Skin epidermis (tissue), 12 donors: ENCODE results near the gene INAFM1.
"Not testable (repeated sequence)": the region's sequence is repeated elsewhere in the genome, so short reads cannot be mapped to it uniquely, and the experiment has no call there.

Experiments used
- H3K27ac ChIP-seq, 21 experiments: fragments of 200-600 bp; sonication (generic) in 11 of 21; one replicate each; pipeline ENCODE4 v1.5.0; 2020; ENCODE audit warnings: mild to moderate bottlenecking in 3 of 21, inconsistent platforms in 2 of 21, moderate library complexity in 2 of 21
- H3K4me3 ChIP-seq, 7 experiments: fragments of 200-600 bp; sonication (generic) in 2 of 7; one replicate each; pipeline ENCODE4 v1.5.0; 2020; ENCODE audit warnings: inconsistent platforms in 2 of 7, mild to moderate bottlenecking in 2 of 7, moderate library complexity in 1 of 7

INAFM1 gene

DNA sequence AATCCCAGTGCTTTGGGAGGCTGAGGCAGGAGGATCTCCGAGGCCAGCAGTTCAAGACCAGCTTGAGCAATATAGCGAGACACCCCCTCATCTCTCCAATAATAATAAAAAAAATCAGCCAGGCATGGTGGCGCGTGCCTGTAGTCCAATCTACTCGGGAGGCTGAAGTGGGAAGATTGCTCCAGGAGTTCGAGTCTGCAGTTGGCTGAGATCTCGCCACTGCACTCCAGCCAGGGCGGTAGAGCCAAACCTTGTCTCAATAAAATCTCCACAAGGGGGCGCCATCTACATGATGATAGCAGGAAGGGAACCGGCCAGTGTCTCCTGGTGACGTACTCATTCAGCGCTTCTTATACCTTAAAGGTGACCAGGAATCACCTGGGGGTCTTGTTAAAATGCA, 21.4 kb downstream of the INAFM1 start:
- H3K4me3 ChIP-seq, result no peak overlapping the region
- H3K27ac ChIP-seq, result no peak overlapping the region

GRCh38 chr19:47300867-47301266, 26.2 kb downstream of the INAFM1 start:
- not testable (repeated sequence) for H3K4me3 ChIP-seq, H3K27ac ChIP-seq

DNA sequence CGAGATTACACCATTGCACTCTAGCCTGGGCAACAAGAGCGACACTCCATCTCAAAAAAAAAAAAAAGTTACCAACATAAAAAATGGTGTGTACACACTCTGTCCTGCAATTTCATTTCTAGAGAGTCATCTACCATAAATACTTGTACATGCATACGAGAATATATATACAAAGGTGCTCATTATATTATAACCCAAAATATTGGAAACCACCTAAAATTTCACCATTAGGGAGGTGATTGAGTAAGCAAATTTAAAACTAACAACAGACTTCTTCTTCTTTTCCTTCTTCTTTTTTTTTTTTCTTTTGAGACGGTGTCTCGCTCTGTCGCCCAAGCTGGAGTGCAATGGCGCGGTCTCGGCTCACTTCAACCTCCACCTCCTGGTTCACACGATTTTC, 27.6 kb downstream of the INAFM1 start:
- Histone ChIP-seq H3K4me3 (no peak overlapping the region), H3K27ac (no peak overlapping the region)

GRCh38 chr19:47303966-47304365, 29.3 kb downstream of the INAFM1 start:
- no peak overlapping the region for H3K4me3 ChIP-seq
- no peak overlapping the region for H3K27ac ChIP-seq

DNA sequence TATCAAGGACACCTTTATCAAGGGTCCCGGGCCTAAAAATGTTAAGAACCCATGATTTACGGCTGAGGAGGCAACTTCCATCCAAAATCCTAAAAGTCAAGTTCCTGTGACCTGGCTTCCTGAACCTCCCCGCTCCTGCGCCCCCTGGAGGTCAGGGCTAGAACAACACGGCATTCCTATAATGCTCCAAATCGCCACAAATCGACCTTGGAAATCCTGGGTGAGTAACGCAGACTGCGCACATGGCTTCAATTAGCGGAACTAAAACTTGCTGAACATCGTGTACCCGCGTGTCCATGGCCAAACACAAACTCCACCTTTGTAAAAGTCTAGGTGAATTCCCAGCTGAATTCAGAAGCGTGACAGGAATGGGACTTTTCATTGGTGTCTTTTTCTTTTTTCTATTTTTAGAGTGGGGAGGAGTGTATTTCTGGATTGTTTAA, 30.6 kb downstream of the INAFM1 start:
- H3K27ac ChIP-seq, result no peak overlapping the region
- H3K4me3 ChIP-seq, result no peak overlapping the region

DNA sequence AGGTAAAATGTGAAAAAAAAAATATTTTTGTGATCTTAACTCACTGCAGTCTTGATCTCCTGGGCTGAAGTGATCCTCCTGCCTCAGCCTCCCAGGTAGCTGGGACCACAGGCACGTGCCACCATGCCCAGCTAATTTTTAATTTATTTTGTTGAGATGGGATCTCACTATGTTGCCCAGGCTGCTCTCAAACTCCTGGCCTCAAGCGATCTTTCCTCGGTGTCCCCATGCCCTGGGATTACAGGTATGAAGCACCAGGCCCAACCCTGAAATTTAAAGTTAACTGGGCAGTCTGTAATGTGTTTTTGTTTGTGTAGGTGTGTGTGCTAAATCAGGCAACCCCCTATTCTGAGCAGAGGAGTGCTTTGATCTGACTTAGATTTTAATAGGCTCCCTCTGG, 31.6 kb downstream of the INAFM1 start:
- Histone ChIP-seq H3K4me3 (no peak overlapping the region), H3K27ac (no peak overlapping the region)

GRCh38 chr19:47309038-47309437, 34.4 kb downstream of the INAFM1 start:
- H3K4me3 ChIP-seq, result no peak overlapping the region
- H3K27ac ChIP-seq, result peak overlapping the region in 1 of 21 experiments; percentile 5

DNA sequence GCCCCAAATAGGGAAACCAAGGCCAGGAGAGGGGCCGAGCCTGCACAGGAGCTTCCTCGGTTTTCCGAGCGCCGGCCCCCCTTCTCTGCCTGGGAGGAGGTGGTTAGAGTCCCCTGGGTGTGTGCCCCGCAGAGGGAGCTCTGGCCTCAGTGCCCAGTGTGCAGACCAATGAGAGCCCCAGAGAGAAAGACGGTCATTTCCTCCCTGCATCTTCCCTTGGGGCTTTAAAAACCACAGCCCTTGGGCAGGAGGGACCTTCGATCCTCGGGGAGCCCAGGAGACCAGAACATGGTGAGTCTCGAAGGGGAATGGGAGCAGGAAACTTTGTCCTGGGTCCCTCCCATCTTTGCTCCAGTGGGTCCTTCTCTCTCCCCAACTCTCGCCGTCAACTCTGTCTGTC, 34.9 kb downstream of the INAFM1 start, which contains the start of gene C5AR1:
C5AR1 (plus strand) TSS at position 254 of the 400 bp plus-strand sequence; CDS start at position 289, 35 bp downstream.
- H3K4me3 ChIP-seq, result peak within 1 kb of the TSS in 4 of 7 experiments; percentile 10 to 20 (median 18)
- peak within 1 kb of the TSS in 8 of 21 experiments; percentile 10 to 76 (median 42) for H3K27ac ChIP-seq

- peak overlapping the region in 8 of 21 experiments; percentile 10 to 76 (median 42) for H3K27ac ChIP-seq
- H3K4me3 ChIP-seq, result peak overlapping the region in 3 of 7 experiments; percentile 17 to 20 (median 19)
These were observed 35.6 kb downstream of the INAFM1 start for GRCh38 chr19:47310323-47310722.

- peak overlapping the region in 2 of 7 experiments; percentile 19 to 20 for H3K4me3 ChIP-seq
- peak overlapping the region in 3 of 21 experiments; percentile 37 to 59 (median 54) for H3K27ac ChIP-seq
These were observed 36.1 kb downstream of the INAFM1 start for GRCh38 chr19:47310819-47311218.

GRCh38 chr19:47312366-47313006, 37.8 kb downstream of the INAFM1 start:
- no peak overlapping the region for H3K27ac ChIP-seq
- H3K4me3 ChIP-seq, result no peak overlapping the region

DNA sequence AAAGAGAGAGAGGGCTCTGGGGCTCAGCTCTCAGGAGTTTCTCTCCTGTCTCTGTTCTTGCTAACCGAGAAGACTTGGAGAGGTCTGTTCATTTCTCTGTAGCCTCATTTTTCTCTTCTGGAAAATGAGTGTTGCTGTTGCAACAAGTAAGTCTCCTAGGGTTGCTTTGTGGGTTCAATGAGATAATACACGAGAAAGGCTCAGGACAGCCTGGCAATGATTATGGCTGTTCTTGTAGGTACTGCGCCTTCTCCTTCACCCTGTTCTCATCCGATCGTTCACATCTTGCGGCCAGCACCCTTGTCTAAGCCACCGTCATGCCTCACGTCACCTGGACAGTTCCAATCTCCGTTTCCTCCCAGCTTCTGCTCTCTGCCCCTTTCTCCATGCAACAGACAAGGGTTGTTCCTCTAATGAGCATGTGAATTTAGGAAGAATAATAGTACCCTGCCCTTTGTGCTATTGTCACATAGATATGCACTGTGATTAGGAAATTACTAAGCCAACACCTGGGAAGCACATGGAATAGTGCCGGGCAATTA, 39.1 kb downstream of the INAFM1 start:
- Histone ChIP-seq H3K27ac (peak overlapping the region in 3 of 21 experiments; percentile 11 to 37 (median 19)), H3K4me3 (no peak overlapping the region)

GRCh38 chr19:47315125-47315821, 40.6 kb downstream of the INAFM1 start:
- Histone ChIP-seq H3K27ac (peak overlapping the region in 9 of 21 experiments; percentile 4 to 67 (median 33)), H3K4me3 (no peak overlapping the region)

GRCh38 chr19:47316513-47316912, 41.8 kb downstream of the INAFM1 start:
- Histone ChIP-seq H3K27ac (peak overlapping the region in 1 of 21 experiments; percentile 67), H3K4me3 (no peak overlapping the region)

- no peak overlapping the region for H3K4me3 ChIP-seq
- no peak overlapping the region for H3K27ac ChIP-seq
These were observed 45.5 kb downstream of the INAFM1 start for GRCh38 chr19:47319923-47320871.

DNA sequence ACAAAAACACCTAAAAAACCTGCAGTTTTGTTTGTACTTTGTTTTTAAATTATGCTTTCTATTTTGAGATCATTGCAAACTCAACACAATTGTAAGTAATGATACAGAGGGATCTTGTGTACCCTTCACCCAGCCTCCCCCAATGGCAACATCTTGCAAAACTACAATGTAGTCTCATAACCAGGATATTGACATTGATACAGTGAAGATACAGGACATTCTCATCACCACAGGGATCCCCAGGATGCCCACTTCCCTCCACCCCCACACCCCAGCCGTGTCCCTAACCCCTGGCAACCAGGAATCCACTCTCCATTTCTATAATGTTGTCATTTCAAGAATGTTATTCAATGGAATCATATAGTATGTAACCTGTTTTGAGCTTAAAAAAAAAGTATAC, 46.9 kb downstream of the INAFM1 start:
- Histone ChIP-seq H3K27ac (peak overlapping the region in 1 of 21 experiments; percentile 12), H3K4me3 (no peak overlapping the region)

GRCh38 chr19:47322058-47322457, 47.4 kb downstream of the INAFM1 start:
- H3K4me3 ChIP-seq, result no peak overlapping the region

DNA sequence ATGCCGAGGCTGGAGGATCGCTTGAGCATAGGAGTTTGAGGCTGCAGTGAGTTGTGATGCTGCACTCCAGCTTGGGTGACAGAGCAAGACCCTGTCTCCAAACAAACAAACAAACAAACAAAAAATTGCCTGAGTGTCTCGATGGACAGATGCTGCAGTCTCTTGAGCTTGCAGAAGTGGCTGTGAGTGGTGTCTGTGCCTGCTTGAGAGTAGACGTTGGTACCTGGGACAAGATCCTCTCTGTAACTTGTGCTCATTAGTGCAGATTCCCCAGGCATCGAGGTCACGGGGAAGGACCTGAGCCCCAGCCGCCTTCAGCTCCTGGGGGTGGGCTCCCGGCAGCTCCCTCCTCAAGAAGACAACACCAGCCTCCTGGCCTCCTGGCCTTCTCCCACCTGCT, 48.7 kb downstream of the INAFM1 start:
- peak overlapping the region in 1 of 7 experiments; percentile 3 for H3K4me3 ChIP-seq
- H3K27ac ChIP-seq, result peak overlapping the region in 4 of 21 experiments; percentile 16 to 76 (median 55)

More at GRCh38 chr19:47322058-47322457, 47.4 kb downstream of the INAFM1 start:
- H3K27ac ChIP-seq, result peak overlapping the region in 2 of 21 experiments; percentile 12 to 14

- Histone ChIP-seq H3K4me3 (no peak overlapping the region), H3K27ac (peak overlapping the region in 11 of 21 experiments; percentile 4 to 76 (median 46))
These were observed 49.2 kb downstream of the INAFM1 start for GRCh38 chr19:47323872-47324271.
